ENCODE data around the gene OXT.
A peak's percentile ranks its signal among the peaks of the same experiment; 100 is the strongest.
"Not testable (repeated sequence)": the region's sequence is repeated elsewhere in the genome, so short reads cannot be mapped to it uniquely, and the experiment has no call there.

The OXT gene

GRCh38 chr20:3051385-3052019, 19.9 kb upstream of the OXT start:
- no peak for DNase-seq

- no peak for DNase-seq
Observed at GRCh38 chr20:3059489-3059888, 11.9 kb upstream of the OXT start.

- not testable (repeated sequence) for DNase-seq
Observed at GRCh38 chr20:3064119-3064518, 7.3 kb upstream of the OXT start.

GRCh38 chr20:3067139-3068014, 4.0 kb upstream of the OXT start:
- DNase-seq: no peak

- DNase-seq: no peak
Observed at GRCh38 chr20:3068075-3068474, 3.3 kb upstream of the OXT start.

- DNase-seq: peak; percentile 52
Observed at GRCh38 chr20:3068986-3069900, 2.2 kb upstream of the OXT start.

- no peak for DNase-seq
Observed at GRCh38 chr20:3070725-3071124, 695 bp upstream of the OXT start.

- DNase-seq: no peak
Observed at GRCh38 chr20:3071266-3071609, 182 bp upstream of the OXT start.

GRCh38 chr20:3072530-3073250, 1.3 kb downstream of the OXT start:
- DNase-seq: no peak

GRCh38 chr20:3073251-3073643, 1.8 kb downstream of the OXT start:
- not testable (repeated sequence) for DNase-seq

- DNase-seq: no peak
Observed at GRCh38 chr20:3074812-3075211, 3.4 kb downstream of the OXT start.

GRCh38 chr20:3075315-3075714, 3.9 kb downstream of the OXT start:
- DNase-seq: not testable (repeated sequence)

- peak; percentile 89 for DNase-seq
Observed at GRCh38 chr20:3077618-3078134, 6.3 kb downstream of the OXT start.

- DNase-seq: no peak
Observed at GRCh38 chr20:3080939-3081388, 9.5 kb downstream of the OXT start.

GRCh38 chr20:3081641-3082040, 10.2 kb downstream of the OXT start:
- DNase-seq: no peak

GRCh38 chr20:3082306-3082951, 11.0 kb downstream of the OXT start:
- DNase-seq: no peak

GRCh38 chr20:3082955-3083952, 11.8 kb downstream of the OXT start:
- no peak for DNase-seq

- no peak for DNase-seq
Observed at GRCh38 chr20:3084283-3084985, 13.0 kb downstream of the OXT start, which contains the start of gene AVP. Gene AVP, minus strand, starts transcription at chr20:3084724. Its CDS starts 50 bp downstream, at chr20:3084674.

- DNase-seq: no peak
Observed at GRCh38 chr20:3084986-3085360, 13.6 kb downstream of the OXT start.

GRCh38 chr20:3085571-3086072, 14.2 kb downstream of the OXT start:
- DNase-seq: no peak

Data from hematopoietic multipotent progenitor cell treated with erythropoietin and hydrocortisone succinate and interleukin-3 and kit ligand, for 8 days (in vitro differentiated cells).